ENCODE measurements around the gene SPI1.

Gene SPI1

DNA sequence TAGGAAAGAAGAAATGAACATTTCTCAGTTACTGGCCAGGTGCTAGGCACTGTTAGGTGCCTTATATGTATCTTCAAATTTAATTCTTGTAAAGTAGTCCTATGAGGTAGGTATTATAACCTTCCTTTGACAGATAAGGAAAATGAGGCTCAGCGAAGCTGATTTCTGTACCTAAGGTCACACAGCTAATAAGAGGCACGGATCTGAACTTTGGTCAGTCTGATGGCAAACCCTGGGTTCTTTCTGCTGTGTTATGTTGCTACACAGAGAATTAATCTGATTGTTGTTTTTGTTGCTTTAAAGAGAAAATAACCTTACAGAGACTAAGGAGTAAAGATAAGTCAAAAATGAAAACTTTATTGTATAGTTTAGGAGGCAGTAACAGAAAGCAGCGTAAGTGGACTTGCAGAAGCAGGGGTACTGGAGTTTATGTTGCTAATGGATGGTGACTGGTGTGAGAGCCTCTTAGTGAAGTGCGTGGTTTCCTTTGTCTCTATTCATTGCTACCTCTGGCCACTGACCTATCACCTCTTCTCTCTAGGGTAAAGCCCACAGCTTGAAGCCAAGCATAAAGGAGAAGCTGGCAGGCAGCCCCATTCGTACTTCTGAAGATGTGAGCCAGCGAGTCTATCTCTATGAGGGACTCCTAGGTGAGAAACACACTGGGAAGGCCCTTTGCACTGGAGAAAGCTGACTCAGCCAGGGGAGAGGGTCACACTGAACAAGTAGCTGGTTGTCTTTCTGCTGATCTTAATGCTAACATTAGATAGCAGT, 70.1 kb downstream of the SPI1 start:
- TF ChIP-seq, protein P1, sequence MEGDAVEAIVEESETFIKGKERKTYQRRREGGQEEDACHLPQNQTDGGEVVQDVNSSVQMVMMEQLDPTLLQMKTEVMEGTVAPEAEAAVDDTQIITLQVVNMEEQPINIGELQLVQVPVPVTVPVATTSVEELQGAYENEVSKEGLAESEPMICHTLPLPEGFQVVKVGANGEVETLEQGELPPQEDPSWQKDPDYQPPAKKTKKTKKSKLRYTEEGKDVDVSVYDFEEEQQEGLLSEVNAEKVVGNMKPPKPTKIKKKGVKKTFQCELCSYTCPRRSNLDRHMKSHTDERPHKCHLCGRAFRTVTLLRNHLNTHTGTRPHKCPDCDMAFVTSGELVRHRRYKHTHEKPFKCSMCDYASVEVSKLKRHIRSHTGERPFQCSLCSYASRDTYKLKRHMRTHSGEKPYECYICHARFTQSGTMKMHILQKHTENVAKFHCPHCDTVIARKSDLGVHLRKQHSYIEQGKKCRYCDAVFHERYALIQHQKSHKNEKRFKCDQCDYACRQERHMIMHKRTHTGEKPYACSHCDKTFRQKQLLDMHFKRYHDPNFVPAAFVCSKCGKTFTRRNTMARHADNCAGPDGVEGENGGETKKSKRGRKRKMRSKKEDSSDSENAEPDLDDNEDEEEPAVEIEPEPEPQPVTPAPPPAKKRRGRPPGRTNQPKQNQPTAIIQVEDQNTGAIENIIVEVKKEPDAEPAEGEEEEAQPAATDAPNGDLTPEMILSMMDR (IDR thresholded peaks at IDR 0.05; ENCODE audit: borderline replicate concordance, insufficient read depth, low read depth, low read length): no peak
- H3K4me3 ChIP-seq (ENCODE audit: low read depth, low read length): no peak overlapping the region

DNA sequence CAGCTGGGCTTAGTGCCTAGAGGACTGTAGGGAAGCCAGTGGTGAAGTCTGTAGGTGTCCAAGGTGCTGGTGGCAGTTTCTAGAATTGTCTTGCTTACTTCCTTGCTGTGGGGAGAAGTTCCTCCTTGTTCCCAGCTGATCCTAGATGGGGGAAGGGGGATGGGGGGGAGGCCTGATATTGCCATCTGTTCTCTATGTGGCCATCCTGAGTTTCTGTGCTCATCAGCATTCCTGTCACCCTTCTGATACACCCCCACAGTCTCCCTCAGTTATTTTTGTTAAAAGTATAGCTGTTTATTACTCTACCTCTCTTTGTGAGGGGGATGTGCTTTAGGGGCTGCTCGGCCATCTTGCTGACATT, 71.9 kb downstream of the SPI1 start:
- H3K4me3 ChIP-seq (ENCODE audit: low read depth, low read length): no peak overlapping the region
- TF ChIP-seq, protein P1 (IDR thresholded peaks at IDR 0.05; ENCODE audit: borderline replicate concordance, insufficient read depth, low read depth, low read length): no peak

DNA sequence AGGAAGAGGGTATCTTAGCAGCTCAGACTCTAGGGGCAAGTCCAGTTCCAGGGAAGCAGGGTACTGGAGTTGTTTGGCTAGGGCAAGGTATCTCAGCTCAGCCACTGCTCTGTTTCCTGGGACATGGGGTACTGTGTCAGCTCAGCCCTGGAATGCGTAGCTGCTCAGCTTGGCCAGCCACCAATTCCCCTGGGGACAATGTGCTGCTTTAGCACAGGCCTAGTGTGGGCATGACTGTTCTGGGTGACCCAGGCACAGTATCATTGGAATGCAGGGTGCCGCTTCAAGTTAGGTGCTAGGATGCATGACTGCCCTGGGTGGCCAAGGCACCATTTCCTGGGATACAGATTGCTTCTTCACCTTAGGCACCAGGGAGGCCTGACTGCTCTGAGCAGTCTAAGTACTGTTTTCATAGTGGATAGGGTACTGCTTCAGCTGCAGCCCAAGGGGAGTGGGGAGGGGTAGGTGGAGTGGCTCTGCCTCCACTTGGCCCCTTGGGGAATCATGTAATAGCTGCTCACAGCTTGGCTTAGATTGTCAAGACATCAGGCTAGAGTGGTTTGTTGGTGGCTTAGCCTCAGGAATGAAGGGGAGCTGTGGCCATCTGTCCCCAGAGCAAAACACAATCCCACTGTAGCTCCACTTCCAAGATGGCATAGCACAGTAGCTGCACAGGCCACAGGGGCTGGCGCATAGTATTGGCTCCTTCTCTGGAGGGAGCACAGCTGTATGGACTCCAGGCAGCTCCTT, 72.4 kb downstream of the SPI1 start:
- H3K4me3 ChIP-seq (ENCODE audit: low read depth, low read length): no peak overlapping the region
- TF ChIP-seq, protein P1 (IDR thresholded peaks at IDR 0.05; ENCODE audit: borderline replicate concordance, insufficient read depth, low read depth, low read length): no peak

Measured in GM12875 (cell line).